Nasal cavity respiratory epithelium epithelial cell of viscerocranial mucosa (primary cell): Measurements from ENCODE around the gene C2orf72. TPM values are rescaled to one million over a fixed set of nuclear protein-coding genes. Genes with fewer than 3 reads are reported as not detected.

ENCODE experiments used
- total RNA-seq: library from RNA; depleted of rRNA; stranded (reverse); fragments of >200 nt; gene quantifications from 2 replicates; pipeline ENCODE4 v1.2.3, GENCODE V29; 2014

C2orf72 gene
- 0.14 TPM in 1 of 2 replicates, not detected in the other for total RNA-seq

DNA sequence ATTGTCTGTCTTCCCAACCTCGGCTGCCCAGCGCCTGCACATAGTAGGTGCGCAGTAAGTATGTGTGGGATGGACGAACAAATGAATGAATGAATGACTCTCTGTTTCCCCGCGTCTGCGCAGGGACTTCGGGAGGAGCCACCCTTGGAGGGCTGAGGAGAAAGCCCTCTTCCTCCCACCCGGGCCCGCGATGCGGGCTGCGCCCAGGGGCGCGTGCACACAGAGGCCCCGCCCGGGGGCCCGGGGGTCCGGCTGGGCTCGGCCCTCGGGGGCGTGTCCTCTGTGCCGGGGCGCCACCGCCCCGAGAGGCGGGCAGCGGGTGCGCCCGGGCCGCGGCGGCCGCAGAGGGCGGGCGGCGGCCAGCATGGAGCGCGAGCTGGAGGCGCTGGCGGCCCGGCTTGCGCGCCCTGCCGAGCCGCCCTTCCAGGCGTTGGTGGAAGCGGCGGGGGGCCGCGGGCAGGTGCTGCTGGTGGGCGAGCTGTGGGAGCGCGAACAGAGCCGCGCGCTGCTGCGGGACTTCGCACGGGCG, at the start of gene C2orf72:
Gene C2orf72 (plus strand): TSS at position 322 of the 529 bp plus-strand sequence. CDS start 43 bp downstream, at position 365.

DNA sequence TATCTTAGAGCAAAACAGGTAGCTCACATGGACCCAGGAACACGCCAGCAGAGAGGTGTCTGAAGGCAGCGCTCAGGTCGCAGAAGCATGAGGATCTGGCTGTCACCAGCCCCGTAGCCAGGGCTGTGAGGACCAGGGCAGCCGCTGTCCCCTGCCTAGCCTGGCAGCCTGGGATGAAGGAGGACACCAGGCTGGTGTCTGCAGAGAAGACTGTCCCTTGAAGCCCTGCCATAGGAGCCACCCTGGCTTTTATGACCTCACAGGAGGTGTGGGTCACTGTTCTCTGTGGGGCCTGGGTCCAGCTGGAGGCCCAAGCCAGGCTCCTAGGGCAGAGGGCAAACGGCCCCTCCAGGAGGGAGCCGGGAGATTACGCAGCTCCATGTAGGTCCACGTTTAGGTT, 41.5 kb upstream of the C2orf72 start, which contains the start of gene SPATA3:
Gene SPATA3 (plus strand): TSS at position 301 of the 400 bp plus-strand sequence. CDS start 113 bp downstream, outside the sequence.

DNA sequence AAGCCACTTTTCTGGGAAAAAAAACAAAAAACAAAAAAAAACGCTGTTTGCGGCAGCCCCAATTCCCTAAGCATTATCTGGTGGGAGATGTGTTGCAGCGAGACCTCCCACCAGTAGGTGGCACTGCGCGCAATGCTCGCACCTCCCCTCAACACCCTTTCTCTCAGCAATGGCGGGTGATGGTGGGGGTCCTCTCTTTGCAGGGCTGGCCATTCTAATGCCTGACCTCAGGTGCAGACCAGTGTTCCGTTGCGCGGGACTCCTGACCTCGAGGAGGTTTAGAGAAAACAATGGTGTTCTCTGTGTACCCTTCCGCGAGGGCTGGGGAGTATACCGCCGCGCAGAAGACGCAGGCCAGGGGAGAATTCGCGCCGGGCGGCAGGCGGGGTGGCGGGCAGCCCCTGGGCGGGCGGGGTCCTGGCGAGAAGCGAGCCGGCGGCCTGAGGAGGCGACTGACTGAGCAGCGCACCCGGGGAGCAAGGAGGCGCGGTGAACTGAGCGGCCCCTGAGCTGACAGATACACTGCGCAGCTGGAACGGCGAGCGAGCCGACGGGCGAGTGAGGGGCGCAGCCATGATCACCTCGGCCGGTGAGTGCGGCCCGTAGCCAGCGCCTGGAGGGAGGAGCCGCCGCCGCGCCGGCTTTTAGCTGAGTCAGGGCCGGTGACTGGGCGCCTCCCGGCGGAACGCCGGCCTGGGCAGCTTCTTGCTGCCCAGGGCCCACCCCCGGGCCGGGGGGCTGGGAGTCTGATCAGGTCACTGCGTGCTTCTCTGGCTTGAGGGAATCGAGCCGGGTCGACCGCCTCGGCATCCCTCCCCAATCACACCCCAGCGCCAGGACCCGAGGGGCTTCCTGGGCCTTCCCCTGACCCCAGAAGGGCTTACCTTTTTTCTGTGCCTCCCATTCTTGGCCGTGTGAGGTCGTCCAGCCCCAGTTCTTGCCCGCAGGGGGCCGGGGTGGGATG, 19.4 kb downstream of the C2orf72 start, which contains the start of gene PSMD1:
Gene PSMD1 (plus strand): TSS at position 415 of the 964 bp plus-strand sequence. CDS start 159 bp downstream, at position 574.

Other genes starting within 250 kb of the C2orf72 start
- gene ITM2C, start 172.6 kb upstream of the C2orf72 start, total RNA-seq: 7.9 and 9.0 TPM in 2 replicates
- gene GPR55, start 112.3 kb upstream of the C2orf72 start, total RNA-seq: not detected in 2 replicates
- gene SPATA3, start 41.4 kb upstream of the C2orf72 start, total RNA-seq: not detected in 2 replicates
- gene PSMD1, start 19.3 kb downstream of the C2orf72 start, total RNA-seq: 76.9 and 109 TPM in 2 replicates
- gene HTR2B, start 87.5 kb downstream of the C2orf72 start, total RNA-seq: not detected in 2 replicates
- gene ARMC9, start 161.1 kb downstream of the C2orf72 start, total RNA-seq: 4.4 and 14.6 TPM in 2 replicates